CD8-positive, alpha-beta memory T cell (primary cell): Measurements from ENCODE around the gene EXOSC1. TPM values are rescaled to one million over a fixed set of nuclear protein-coding genes. Genes with fewer than 3 reads are reported as not detected.

Experiments used
- CTCF ChIA-PET: fragments of 350-600 bp; sonication (Branson Sonifier 250); formaldehyde crosslinking; loops from one replicate; lab custom pipeline; 2021; ENCODE audit warnings: antibody characterized with exemption; lab: Charles Lee
- POLR2A ChIA-PET: fragments of 350-600 bp; sonication (Branson Sonifier 250); formaldehyde crosslinking; loops from one replicate; lab custom pipeline; 2021; ENCODE audit warnings: antibody characterized with exemption; lab: Charles Lee
- DNase-seq, 5 donors: peaks; one replicate each; pipeline versions ENCODE4 v3.0.0 to v3.0.0-alpha.2; 2020 to 2022; ENCODE audit warnings: mixed read lengths in 1 of 5
- H3K27ac ChIP-seq: one replicate; pipeline ENCODE4 v1.7.0; 2013; ENCODE audit warnings: low read depth, mild to moderate bottlenecking, low read length, moderate library complexity
- H3K27me3 ChIP-seq: 2 replicates; pipeline ENCODE4 v1.7.0; 2013; ENCODE audit warnings: low read length, mild to moderate bottlenecking; ENCODE audit not compliant: insufficient read depth, poor library complexity, severe bottlenecking
- H3K36me3 ChIP-seq: 2 replicates; pipeline ENCODE4 v1.7.0; 2013; ENCODE audit warnings: mild to moderate bottlenecking, low read length, moderate library complexity; ENCODE audit not compliant: insufficient read depth
- H3K4me1 ChIP-seq: 2 replicates; pipeline ENCODE4 v1.7.0; 2013; ENCODE audit warnings: mild to moderate bottlenecking, low read length, moderate library complexity; ENCODE audit not compliant: insufficient read depth
- H3K4me3 ChIP-seq: 2 replicates; pipeline ENCODE4 v1.7.0; 2013; ENCODE audit warnings: mild to moderate bottlenecking, low read length
- H3K9me3 ChIP-seq: 2 replicates; pipeline ENCODE4 v1.7.0; 2013; ENCODE audit warnings: mild to moderate bottlenecking, low read length
- H3K27ac Mint-ChIP-seq, 8 donors: one replicate each; pipeline ENCODE4 v1.8.0; 2020 to 2021; ENCODE audit warnings: mixed read lengths in 8 of 8, mild to moderate bottlenecking in 6 of 8, inconsistent platforms in 3 of 8, moderate library complexity in 3 of 8
- H3K27me3 Mint-ChIP-seq, 2 donors: one replicate each; pipeline ENCODE4 v1.8.0; 2020 to 2021; ENCODE audit warnings: mixed read lengths in 2 of 2, mild to moderate bottlenecking in 1 of 2, moderate library complexity in 1 of 2
- H3K36me3 Mint-ChIP-seq, 3 donors: one replicate each; pipeline ENCODE4 v1.8.0; 2020 to 2021; ENCODE audit warnings: mixed read lengths in 3 of 3, inconsistent platforms in 1 of 3, mild to moderate bottlenecking in 1 of 3
- H3K4me1 Mint-ChIP-seq, 3 donors: one replicate each; pipeline ENCODE4 v1.8.0; 2020 to 2021; ENCODE audit warnings: mixed read lengths in 3 of 3, inconsistent platforms in 1 of 3, mild to moderate bottlenecking in 1 of 3
- H3K4me3 Mint-ChIP-seq, 7 donors: one replicate each; pipeline ENCODE4 v1.8.0; 2020 to 2021; ENCODE audit warnings: mixed read lengths in 7 of 7, mild to moderate bottlenecking in 6 of 7, moderate library complexity in 4 of 7, inconsistent platforms in 2 of 7
- H3K9me3 Mint-ChIP-seq, 5 donors: one replicate each; pipeline ENCODE4 v1.8.0; 2020 to 2022; ENCODE audit warnings: mixed read lengths in 5 of 5, mild to moderate bottlenecking in 3 of 5, moderate library complexity in 2 of 5, inconsistent platforms in 1 of 5
- polyA plus RNA-seq: library from polyadenylated mRNA; unstranded; fragments of 300-500 nt; fragmentation: Illumina TruSeq; gene quantifications from one replicate; pipeline ENCODE4 v1.2.3, GENCODE V29; 2021
- total RNA-seq, 2 experiments: library from RNA; stranded (reverse); gene quantifications; one replicate each; pipeline ENCODE4 v1.2.3, GENCODE V29; 2021

Gene EXOSC1
- total and polyA plus RNA-seq, 3 experiments from 2014 or later: 61.0 to 83.0 (median 64.8) TPM

GRCh38 chr10:97456034-97456685 is 10.4 kb upstream of the EXOSC1 start:
- Histone ChIP-seq H3K36me3 (peaks cover 58% of the 10 kb centered on the region), H3K27me3 (no peaks in the 10 kb centered on the region), H3K4me1 (no peaks in the 10 kb centered on the region), H3K9me3 (no peaks in the 10 kb centered on the region), H3K27ac (no peak overlapping the region), H3K4me3 (no peak overlapping the region)
- H3K36me3 Mint-ChIP-seq: peaks cover 4 to 83% (median 17%) of the 10 kb centered on the region in 3 donors
- CTCF ChIA-PET: interaction anchor here (1.0 to 1.1 kb wide), 2 partner anchors 48 to 98 kb away, joined by 3 to 4 read pairs; no protein-coding TSS in a partner anchor
- DNase-seq: no peak
- H3K27me3 Mint-ChIP-seq: no peaks in the 10 kb centered on the region
- H3K4me3 Mint-ChIP-seq: no peak overlapping the region
- no peaks in the 10 kb centered on the region for H3K9me3 Mint-ChIP-seq
- POLR2A ChIA-PET: no interaction called here
- peak overlapping the region in 4 of 8 donors; percentile 23 to 85 (median 38) for H3K27ac Mint-ChIP-seq
- peaks cover 0 to 15% (median 9%) of the 10 kb centered on the region in 3 donors for H3K4me1 Mint-ChIP-seq

GRCh38 chr10:97454330-97455036 is 8.7 kb upstream of the EXOSC1 start:
- no peaks in the 10 kb centered on the region for H3K9me3 ChIP-seq
- no peak overlapping the region for H3K4me3 Mint-ChIP-seq
- H3K27ac ChIP-seq: no peak overlapping the region
- peaks cover 7 to 21% (median 13%) of the 10 kb centered on the region in 3 donors for H3K4me1 Mint-ChIP-seq
- peak overlapping the region in 7 of 8 donors; percentile 29 to 91 (median 66) for H3K27ac Mint-ChIP-seq
- ChIA-PET POLR2A (no interaction called here), CTCF (interaction anchor here (0.6 to 1.2 kb wide), 2 partner anchors 34 to 100 kb away, joined by 3 read pairs; no protein-coding TSS in a partner anchor)
- no peak overlapping the region for H3K4me3 ChIP-seq
- DNase-seq: no peak
- H3K27me3 ChIP-seq: no peaks in the 10 kb centered on the region
- no peaks in the 10 kb centered on the region for H3K4me1 ChIP-seq
- H3K36me3 ChIP-seq: peaks cover 42% of the 10 kb centered on the region
- H3K27me3 Mint-ChIP-seq: no peaks in the 10 kb centered on the region
- H3K36me3 Mint-ChIP-seq: peaks cover 1 to 68% (median 11%) of the 10 kb centered on the region in 3 donors
- no peaks in the 10 kb centered on the region for H3K9me3 Mint-ChIP-seq

GRCh38 chr10:97452352-97452751 is 6.5 kb upstream of the EXOSC1 start:
- POLR2A ChIA-PET: no interaction called here
- H3K27ac Mint-ChIP-seq: peak overlapping the region in 3 of 8 donors; percentile 27 to 68 (median 35)

GRCh38 chr10:97451605-97452004 is 5.8 kb upstream of the EXOSC1 start:
- CTCF ChIA-PET: no interaction called here
- H3K27me3 ChIP-seq: no peaks in the 10 kb centered on the region
- H3K4me1 Mint-ChIP-seq: peaks cover 24 to 44% (median 37%) of the 10 kb centered on the region in 3 donors
- no peaks in the 10 kb centered on the region for H3K9me3 Mint-ChIP-seq
- peak overlapping the region in 2 of 8 donors; percentile 23 to 43 for H3K27ac Mint-ChIP-seq
- H3K36me3 Mint-ChIP-seq: peaks cover 0 to 46% (median 1%) of the 10 kb centered on the region in 3 donors
- no peak overlapping the region for H3K27ac ChIP-seq
- H3K4me3 Mint-ChIP-seq: no peak overlapping the region
- peaks cover 8% of the 10 kb centered on the region for H3K4me1 ChIP-seq
- no peaks in the 10 kb centered on the region for H3K27me3 Mint-ChIP-seq
- DNase-seq: no peak
- POLR2A ChIA-PET: no interaction called here
- H3K9me3 ChIP-seq: no peaks in the 10 kb centered on the region
- no peak overlapping the region for H3K4me3 ChIP-seq
- H3K36me3 ChIP-seq: peaks cover 21% of the 10 kb centered on the region

More at GRCh38 chr10:97452352-97452751, 6.5 kb upstream of the EXOSC1 start:
- Histone ChIP-seq H3K36me3 (peaks cover 28% of the 10 kb centered on the region), H3K27me3 (no peaks in the 10 kb centered on the region), H3K4me1 (peaks cover 1% of the 10 kb centered on the region), H3K4me3 (no peak overlapping the region), H3K9me3 (no peaks in the 10 kb centered on the region), H3K27ac (no peak overlapping the region)
- Mint-ChIP-seq H3K4me3 (no peak overlapping the region), H3K9me3 (no peaks in the 10 kb centered on the region), H3K27me3 (no peaks in the 10 kb centered on the region), H3K36me3 (peaks cover 0 to 53% (median 1%) of the 10 kb centered on the region in 3 donors), H3K4me1 (peaks cover 18 to 37% (median 29%) of the 10 kb centered on the region in 3 donors)
- no peak for DNase-seq
- CTCF ChIA-PET: no interaction called here

- H3K27ac Mint-ChIP-seq: peak overlapping the region in 6 of 8 donors; percentile 23 to 73 (median 53)
- no peaks in the 10 kb centered on the region for H3K9me3 ChIP-seq
- peaks cover 8% of the 10 kb centered on the region for H3K4me1 ChIP-seq
- ChIA-PET POLR2A (no interaction called here), CTCF (no interaction called here)
- no peaks in the 10 kb centered on the region for H3K27me3 ChIP-seq
- H3K36me3 Mint-ChIP-seq: peaks cover 0 to 41% (median 1%) of the 10 kb centered on the region in 3 donors
- no peak overlapping the region for H3K27ac ChIP-seq
- no peaks in the 10 kb centered on the region for H3K9me3 Mint-ChIP-seq
- peaks cover 29 to 52% (median 45%) of the 10 kb centered on the region in 3 donors for H3K4me1 Mint-ChIP-seq
- no peaks in the 10 kb centered on the region for H3K27me3 Mint-ChIP-seq
- no peak overlapping the region for H3K4me3 Mint-ChIP-seq
- H3K36me3 ChIP-seq: peaks cover 18% of the 10 kb centered on the region
- no peak for DNase-seq
- no peak overlapping the region for H3K4me3 ChIP-seq
Measured at GRCh38 chr10:97450828-97451227, 5.0 kb upstream of the EXOSC1 start.

GRCh38 chr10:97445357-97445721 is 467 bp downstream of the EXOSC1 start:
- no peak for DNase-seq
- Histone ChIP-seq H3K27ac (peak overlapping the region; percentile 67), H3K9me3 (no peaks in the 10 kb centered on the region), H3K4me1 (peaks cover 21% of the 10 kb centered on the region), H3K4me3 (peak overlapping the region; percentile 78), H3K27me3 (no peaks in the 10 kb centered on the region), H3K36me3 (peaks cover 17% of the 10 kb centered on the region)
- no peaks in the 10 kb centered on the region for H3K27me3 Mint-ChIP-seq
- ChIA-PET POLR2A (interaction anchor here (0.6 to 1.3 kb wide), 4 partner anchors 10 to 126 kb away, joined by 3 to 6 read pairs (median 4); partner anchors contain the start of genes FRAT1 and RRP12), CTCF (interaction anchor here (1.1 to 2.6 kb wide), 3 partner anchors 38 to 126 kb away, joined by 3 to 13 read pairs (median 3); partner anchors contain the start of genes FRAT1, MMS19 and UBTD1)
- no peaks in the 10 kb centered on the region for H3K9me3 Mint-ChIP-seq
- H3K4me3 Mint-ChIP-seq: peak overlapping the region; percentile 98 to 100 (median 99)
- peak overlapping the region; percentile 52 to 96 (median 90) for H3K27ac Mint-ChIP-seq
- H3K4me1 Mint-ChIP-seq: peaks cover 41 to 57% (median 48%) of the 10 kb centered on the region in 3 donors
- H3K36me3 Mint-ChIP-seq: peaks cover 0 to 36% (median 7%) of the 10 kb centered on the region in 3 donors

GRCh38 chr10:97444212-97444611 is 1.6 kb downstream of the EXOSC1 start:
- Histone ChIP-seq H3K4me1 (peaks cover 21% of the 10 kb centered on the region), H3K27ac (no peak overlapping the region), H3K4me3 (no peak overlapping the region), H3K27me3 (no peaks in the 10 kb centered on the region), H3K9me3 (no peaks in the 10 kb centered on the region), H3K36me3 (peaks cover 17% of the 10 kb centered on the region)
- H3K9me3 Mint-ChIP-seq: no peaks in the 10 kb centered on the region
- no peak for DNase-seq
- peak overlapping the region in 4 of 8 donors; percentile 0 to 52 (median 20) for H3K27ac Mint-ChIP-seq
- peaks cover 39 to 53% (median 48%) of the 10 kb centered on the region in 3 donors for H3K4me1 Mint-ChIP-seq
- CTCF ChIA-PET: interaction anchor here (1.0 to 2.6 kb wide), 3 partner anchors 14 to 205 kb away, joined by 3 to 13 read pairs (median 8); no protein-coding TSS in a partner anchor
- peaks cover 0 to 44% (median 9%) of the 10 kb centered on the region in 3 donors for H3K36me3 Mint-ChIP-seq
- POLR2A ChIA-PET: interaction anchor here (1.2 kb wide), 1 partner anchor 125 kb away, joined by 3 read pairs; the partner anchor contains the start of gene FRAT1
- no peaks in the 10 kb centered on the region for H3K27me3 Mint-ChIP-seq
- peak overlapping the region; percentile 65 to 100 (median 99) for H3K4me3 Mint-ChIP-seq
